Activated CD4-positive, alpha-beta memory T cell treated with anti-CD3 and anti-CD28 coated beads, Interleukin-2, amount 10 ng/mL, durations not matched to agents 7 days and 5 days (primary cell): ENCODE data around the gene GTF2H2. TPM values are rescaled to one million over a fixed set of nuclear protein-coding genes. Genes with fewer than 3 reads are reported as not detected.
"Not testable (repeated sequence)": the region's sequence is repeated elsewhere in the genome, so short reads cannot be mapped to it uniquely, and the experiment has no call there.

ENCODE experiments used
- CTCF ChIA-PET: fragments of 350-600 bp; sonication (Branson Sonifier 250); formaldehyde crosslinking; loops from one replicate; lab custom pipeline; 2021; ENCODE audit warnings: antibody characterized with exemption, inconsistent platforms; lab: Charles Lee
- POLR2A ChIA-PET: fragments of 350-600 bp; sonication (Branson Sonifier 250); formaldehyde crosslinking; loops from one replicate; lab custom pipeline; 2021; ENCODE audit warnings: antibody characterized with exemption; lab: Charles Lee
- DNase-seq: peaks from one replicate; pipeline ENCODE4 v3.0.0-alpha.2; 2020
- H3K27ac Mint-ChIP-seq: one replicate; pipeline ENCODE4 v1.8.0; 2021; ENCODE audit warnings: mild to moderate bottlenecking, mixed read lengths
- H3K27me3 Mint-ChIP-seq: one replicate; pipeline ENCODE4 v1.8.0; 2021; ENCODE audit warnings: mixed read lengths
- H3K36me3 Mint-ChIP-seq: one replicate; pipeline ENCODE4 v1.8.0; 2021; ENCODE audit warnings: low read depth, mixed read lengths
- H3K4me1 Mint-ChIP-seq: one replicate; pipeline ENCODE4 v1.8.0; 2021; ENCODE audit warnings: mixed read lengths
- H3K4me3 Mint-ChIP-seq: one replicate; pipeline ENCODE4 v1.8.0; 2021; ENCODE audit warnings: mild to moderate bottlenecking, mixed read lengths
- H3K9me3 Mint-ChIP-seq: one replicate; pipeline ENCODE4 v1.8.0; 2021; ENCODE audit warnings: mixed read lengths
- total RNA-seq, 2 experiments: library from RNA; stranded (reverse); gene quantifications; one replicate each; pipeline ENCODE4 v1.2.3, GENCODE V29; 2021

GTF2H2 gene
- total RNA-seq, result 10 to 100 TPM; 31.8 to 34.9 TPM

DNA sequence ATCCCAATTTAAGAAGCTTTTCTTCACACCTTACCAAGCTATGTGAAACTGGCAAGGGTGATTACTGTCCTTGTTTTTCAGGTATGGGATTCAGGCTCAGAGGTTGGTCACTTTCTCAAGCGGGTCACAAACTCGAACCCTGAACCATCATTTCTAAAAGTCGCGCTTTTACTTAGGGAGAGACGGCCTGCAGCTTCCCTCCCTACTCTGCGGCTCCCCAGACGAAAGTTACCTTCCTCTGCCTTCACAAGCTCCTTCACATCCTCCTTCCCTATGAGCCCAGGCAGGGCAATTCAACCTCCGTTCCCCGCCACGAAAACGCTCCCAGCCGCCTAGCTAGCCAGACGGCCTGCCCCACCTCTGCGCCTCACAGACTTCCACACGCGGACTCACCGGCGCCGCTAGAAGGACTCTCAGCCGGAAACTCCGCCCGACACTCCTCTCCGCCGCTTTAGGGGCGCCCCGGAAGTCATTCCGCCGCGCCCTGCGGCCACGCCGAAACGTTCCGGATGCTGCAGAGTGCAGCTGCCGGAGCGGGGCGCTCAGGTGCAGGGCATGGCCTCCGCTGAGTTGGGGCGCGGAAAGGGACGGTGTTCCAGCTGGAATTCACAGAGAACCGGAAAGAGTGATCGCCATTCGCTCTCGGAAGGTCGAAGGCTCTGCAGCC is at the start of gene GTF2H2:
GTF2H2 (minus strand) TSS at position 415 of the 667 bp plus-strand sequence. CDS start 4,913 bp downstream, outside the sequence.
- POLR2A ChIA-PET, H3K9me3 Mint-ChIP-seq, CTCF ChIA-PET, H3K4me1 Mint-ChIP-seq, H3K27me3 Mint-ChIP-seq, H3K36me3 Mint-ChIP-seq, H3K4me3 Mint-ChIP-seq, DNase-seq, H3K27ac Mint-ChIP-seq: not testable (repeated sequence)

DNA sequence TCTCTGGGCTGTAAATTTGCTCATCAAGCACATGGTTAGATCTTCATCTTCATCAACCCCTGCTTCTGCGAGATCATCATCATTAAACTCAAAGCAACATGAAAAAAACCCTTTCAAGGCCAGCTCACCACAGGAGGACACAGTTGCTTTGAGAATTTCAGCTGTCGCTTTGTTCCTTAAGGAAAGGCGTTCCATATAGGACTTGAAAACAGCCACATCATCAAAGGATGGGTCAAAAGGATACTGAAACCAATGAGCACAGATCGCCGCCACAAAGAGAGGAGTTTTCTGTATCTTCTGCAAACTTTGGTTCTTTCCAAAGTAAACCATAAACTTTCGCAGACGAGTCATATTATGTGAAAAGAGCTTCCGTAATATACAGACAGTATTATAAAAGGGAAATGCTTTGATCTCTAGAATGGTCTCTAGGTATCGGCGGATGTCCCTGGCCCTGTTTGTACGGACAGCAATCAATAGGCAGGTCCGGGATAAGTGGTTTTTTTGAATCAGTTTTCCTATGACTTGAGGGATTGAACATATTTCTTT is 42.3 kb upstream of the GTF2H2 start:
- H3K27me3 Mint-ChIP-seq, H3K27ac Mint-ChIP-seq, H3K4me3 Mint-ChIP-seq, H3K36me3 Mint-ChIP-seq, H3K9me3 Mint-ChIP-seq, POLR2A ChIA-PET, CTCF ChIA-PET, H3K4me1 Mint-ChIP-seq, DNase-seq: not testable (repeated sequence)

DNA sequence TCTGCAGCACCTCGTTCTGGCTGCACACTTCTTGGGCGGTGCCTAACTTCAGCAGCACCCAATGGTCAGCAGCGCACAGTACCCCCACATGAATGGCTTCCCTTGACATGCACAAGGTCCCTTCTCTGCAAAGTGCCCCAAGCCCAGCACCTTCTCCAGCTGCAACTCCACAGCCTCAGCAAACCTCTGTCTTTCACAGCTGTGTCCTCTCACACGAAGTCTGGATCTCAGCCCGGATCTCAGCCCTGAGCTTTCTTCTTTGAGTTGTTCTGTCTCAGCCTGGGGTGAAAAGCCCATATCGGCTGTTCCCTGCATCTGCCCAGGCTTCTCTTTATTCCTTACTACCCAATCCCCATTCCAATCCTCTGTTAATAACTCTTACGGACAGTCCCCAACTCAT is 32.5 kb upstream of the GTF2H2 start:
- H3K36me3 Mint-ChIP-seq, DNase-seq, CTCF ChIA-PET, H3K4me3 Mint-ChIP-seq, H3K4me1 Mint-ChIP-seq, H3K27ac Mint-ChIP-seq, POLR2A ChIA-PET, H3K9me3 Mint-ChIP-seq, H3K27me3 Mint-ChIP-seq: not testable (repeated sequence)

GRCh38 chr5:71097930-71098203 is 30.4 kb upstream of the GTF2H2 start:
- H3K4me1 Mint-ChIP-seq, H3K27ac Mint-ChIP-seq, POLR2A ChIA-PET, H3K9me3 Mint-ChIP-seq, CTCF ChIA-PET, H3K36me3 Mint-ChIP-seq, DNase-seq, H3K4me3 Mint-ChIP-seq, H3K27me3 Mint-ChIP-seq: not testable (repeated sequence)

DNA sequence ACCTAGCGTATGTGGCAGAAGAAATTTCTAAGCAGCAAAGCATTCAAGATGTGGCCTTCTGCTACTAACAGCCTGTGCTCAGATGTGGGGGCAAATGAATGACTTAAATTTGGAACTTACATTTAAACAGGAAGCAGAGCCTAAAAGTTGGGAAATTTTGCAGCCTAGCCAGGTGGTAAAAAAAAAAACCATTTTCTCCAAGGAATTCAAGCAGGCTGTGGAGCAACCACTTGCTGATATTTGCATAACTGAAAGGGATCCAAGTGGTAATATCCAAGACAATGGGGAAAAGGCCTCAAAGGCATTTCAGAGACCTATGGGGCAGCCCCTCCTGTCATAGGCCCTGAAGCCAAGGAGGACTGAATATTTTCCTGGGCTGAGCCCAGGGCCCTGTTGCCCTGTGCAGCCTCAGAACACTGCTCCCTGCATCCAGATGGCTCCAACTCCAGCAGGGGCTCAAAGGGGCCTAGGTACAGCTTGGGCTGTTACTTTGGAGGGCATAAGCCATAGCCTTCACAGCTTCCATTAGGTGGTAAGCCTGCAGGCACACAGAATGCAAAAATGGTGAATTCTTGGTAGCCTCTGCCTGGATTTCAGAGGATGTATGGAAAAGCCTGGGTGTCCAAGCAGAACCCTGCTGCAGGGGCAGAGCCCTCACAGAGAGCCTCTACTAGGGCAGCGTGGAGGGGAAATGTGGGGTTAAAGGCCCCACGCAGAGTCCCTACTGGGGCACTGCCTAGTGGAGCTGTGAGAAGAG is 29.9 kb upstream of the GTF2H2 start:
- H3K27me3 Mint-ChIP-seq, H3K36me3 Mint-ChIP-seq, H3K27ac Mint-ChIP-seq, CTCF ChIA-PET, DNase-seq, H3K9me3 Mint-ChIP-seq, POLR2A ChIA-PET, H3K4me3 Mint-ChIP-seq, H3K4me1 Mint-ChIP-seq: not testable (repeated sequence)

DNA sequence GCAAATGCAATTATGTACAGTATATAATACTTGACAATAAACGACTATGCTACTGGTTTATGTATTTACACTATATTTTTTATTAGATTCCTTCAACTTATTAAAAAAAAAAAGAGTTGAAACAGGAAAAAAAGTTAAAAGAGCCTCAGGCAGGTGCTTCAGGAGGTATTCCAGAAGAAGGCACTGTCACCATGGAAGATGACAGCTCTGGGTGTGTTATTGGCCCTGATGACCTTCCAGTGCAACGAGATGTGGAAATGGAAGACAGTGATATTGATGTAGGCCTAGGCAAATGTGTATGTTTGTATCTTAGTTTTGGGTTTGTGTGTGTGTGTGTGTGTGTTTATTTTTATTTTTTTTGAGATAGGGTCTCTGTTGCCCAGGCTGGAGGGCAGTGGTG is 22.3 kb upstream of the GTF2H2 start:
- CTCF ChIA-PET, H3K4me3 Mint-ChIP-seq, H3K9me3 Mint-ChIP-seq, DNase-seq, H3K36me3 Mint-ChIP-seq, H3K4me1 Mint-ChIP-seq, H3K27ac Mint-ChIP-seq, POLR2A ChIA-PET, H3K27me3 Mint-ChIP-seq: not testable (repeated sequence)

DNA sequence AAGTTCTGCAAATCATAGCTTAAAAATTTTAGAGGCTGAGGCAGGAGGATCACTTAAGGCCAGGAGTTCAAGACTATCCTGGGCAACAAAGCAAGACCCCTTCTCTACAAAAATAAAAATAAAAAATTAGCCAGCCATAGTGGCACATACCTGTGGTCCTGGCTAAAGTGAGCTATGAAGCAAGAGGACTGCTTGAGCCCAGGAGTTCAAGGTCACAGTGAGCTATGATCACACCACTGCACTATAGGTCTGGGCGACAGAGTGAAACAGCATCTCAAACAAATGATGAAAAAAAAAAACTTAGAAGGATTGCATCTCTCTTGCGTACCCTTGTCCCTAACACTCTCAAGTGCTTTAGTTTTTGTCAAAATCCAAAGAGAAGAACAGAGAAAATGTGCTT is 21.3 kb upstream of the GTF2H2 start:
- H3K27me3 Mint-ChIP-seq, CTCF ChIA-PET, H3K36me3 Mint-ChIP-seq: not testable (repeated sequence)

GRCh38 chr5:71086145-71086544 is 18.7 kb upstream of the GTF2H2 start:
- H3K4me1 Mint-ChIP-seq, H3K36me3 Mint-ChIP-seq, CTCF ChIA-PET, H3K9me3 Mint-ChIP-seq, H3K4me3 Mint-ChIP-seq, POLR2A ChIA-PET, H3K27me3 Mint-ChIP-seq, DNase-seq, H3K27ac Mint-ChIP-seq: not testable (repeated sequence)

More for the DNA sequence above, 21.3 kb upstream of the GTF2H2 start:
- H3K4me1 Mint-ChIP-seq, DNase-seq, H3K4me3 Mint-ChIP-seq, POLR2A ChIA-PET, H3K9me3 Mint-ChIP-seq, H3K27ac Mint-ChIP-seq: not testable (repeated sequence)

GRCh38 chr5:71084280-71085063 is 17.0 kb upstream of the GTF2H2 start:
- H3K27ac Mint-ChIP-seq, H3K9me3 Mint-ChIP-seq, H3K4me3 Mint-ChIP-seq, H3K4me1 Mint-ChIP-seq, H3K27me3 Mint-ChIP-seq, POLR2A ChIA-PET, CTCF ChIA-PET, DNase-seq, H3K36me3 Mint-ChIP-seq: not testable (repeated sequence)

DNA sequence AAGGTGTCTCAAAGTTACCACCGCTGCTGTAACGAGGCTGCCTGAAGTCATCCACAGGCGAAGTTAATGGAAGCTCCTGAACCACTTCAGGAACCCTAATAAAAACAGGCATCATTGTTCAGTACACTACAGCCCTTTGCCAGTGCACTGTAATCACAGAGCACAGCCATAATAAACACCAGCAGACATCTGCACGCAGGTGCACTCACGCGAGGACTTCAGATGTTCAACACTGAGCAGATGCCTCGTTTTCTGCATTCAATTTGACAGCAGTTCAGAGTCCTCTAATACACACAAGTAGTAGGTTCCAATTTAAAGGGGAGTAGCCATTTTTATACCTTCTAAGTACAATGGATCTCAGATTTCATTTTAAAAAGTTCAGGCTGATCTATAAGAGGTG is 15.4 kb upstream of the GTF2H2 start:
- H3K27me3 Mint-ChIP-seq, CTCF ChIA-PET, H3K4me1 Mint-ChIP-seq, DNase-seq, H3K9me3 Mint-ChIP-seq, H3K36me3 Mint-ChIP-seq, POLR2A ChIA-PET, H3K27ac Mint-ChIP-seq, H3K4me3 Mint-ChIP-seq: not testable (repeated sequence)

GRCh38 chr5:71082340-71082739 is 14.9 kb upstream of the GTF2H2 start:
- POLR2A ChIA-PET, CTCF ChIA-PET, H3K27me3 Mint-ChIP-seq, H3K4me3 Mint-ChIP-seq, DNase-seq, H3K4me1 Mint-ChIP-seq, H3K9me3 Mint-ChIP-seq, H3K27ac Mint-ChIP-seq, H3K36me3 Mint-ChIP-seq: not testable (repeated sequence)

GRCh38 chr5:71061322-71061721 is 6.2 kb downstream of the GTF2H2 start:
- POLR2A ChIA-PET, H3K4me3 Mint-ChIP-seq, CTCF ChIA-PET, H3K9me3 Mint-ChIP-seq, H3K27me3 Mint-ChIP-seq, DNase-seq, H3K36me3 Mint-ChIP-seq, H3K27ac Mint-ChIP-seq, H3K4me1 Mint-ChIP-seq: not testable (repeated sequence)

DNA sequence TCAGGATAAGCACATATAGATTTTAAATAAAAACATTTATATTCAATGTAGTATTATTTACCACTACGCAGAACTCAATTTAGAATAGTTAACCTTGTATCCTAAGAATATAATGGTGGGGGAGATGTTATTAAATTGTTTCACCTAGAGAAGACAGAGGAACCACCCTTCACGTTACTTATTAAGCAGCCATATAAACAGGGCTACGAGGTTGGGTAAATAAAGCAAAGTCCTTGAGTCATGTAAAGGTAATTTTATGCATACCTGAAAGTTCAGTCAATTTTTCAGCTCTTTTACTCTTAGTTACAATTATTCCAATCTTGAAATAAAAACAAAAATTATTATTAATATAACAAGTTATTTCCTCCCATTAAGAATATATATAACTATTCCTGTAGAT is 8.1 kb downstream of the GTF2H2 start:
- H3K9me3 Mint-ChIP-seq, H3K4me1 Mint-ChIP-seq, CTCF ChIA-PET, DNase-seq, H3K27me3 Mint-ChIP-seq, H3K27ac Mint-ChIP-seq, H3K4me3 Mint-ChIP-seq, H3K36me3 Mint-ChIP-seq, POLR2A ChIA-PET: not testable (repeated sequence)
